Activated B cell treated with CpG ODN at 0.5 μM for 24 hours (primary cell): ENCODE measurements around the gene INPPL1. TPM values are rescaled to one million over a fixed set of nuclear protein-coding genes. Genes with fewer than 3 reads are reported as not detected.

Experiments used
- ATAC-seq: fragments of 200-7000 bp; cut with Tn5 transposase; one replicate; pipeline ENCODE4 v1.10.0; 2021; ENCODE audit warnings: low read depth, mild to moderate bottlenecking, moderate library complexity
- CTCF ChIA-PET: fragments of 350-600 bp; sonication (Branson Sonifier 250); formaldehyde crosslinking; loops from one replicate; lab custom pipeline; 2021; ENCODE audit warnings: antibody characterized with exemption; lab: Charles Lee
- POLR2A ChIA-PET: fragments of 350-600 bp; sonication (Branson Sonifier 250); formaldehyde crosslinking; loops from one replicate; lab custom pipeline; 2021; ENCODE audit warnings: antibody characterized with exemption; lab: Charles Lee
- DNase-seq: peaks from one replicate; pipeline ENCODE4 v3.0.0; 2022
- H3K27ac Mint-ChIP-seq: one replicate; pipeline ENCODE4 v1.8.0; 2020; ENCODE audit warnings: mixed read lengths
- H3K27me3 Mint-ChIP-seq: one replicate; pipeline ENCODE4 v1.8.0; 2021; ENCODE audit warnings: mixed read lengths
- H3K36me3 Mint-ChIP-seq: one replicate; pipeline ENCODE4 v1.8.0; 2021; ENCODE audit warnings: low read depth, mixed read lengths
- H3K4me1 Mint-ChIP-seq: one replicate; pipeline ENCODE4 v1.8.0; 2021; ENCODE audit warnings: mixed read lengths
- H3K4me3 Mint-ChIP-seq: one replicate; pipeline ENCODE4 v1.8.0; 2020; ENCODE audit warnings: mild to moderate bottlenecking, mixed read lengths
- H3K9me3 Mint-ChIP-seq: one replicate; pipeline ENCODE4 v1.8.0; 2020; ENCODE audit warnings: mixed read lengths
- intact Hi-C: fragments of 100-400 bp; cut with micrococcal nuclease; formaldehyde crosslinking; loops from one replicate; pipeline ENCODE4 v1.15.1; 2024
- total RNA-seq: library from RNA; stranded (reverse); gene quantifications from 2 replicates; pipeline ENCODE4 v1.2.3, GENCODE V29; 2022
- TF ChIP-seq, protein P1 (sequence below): fragments of 200-600 bp; IDR thresholded peaks from one replicate; pipeline ENCODE4 v1.8.0; 2022; ENCODE audit warnings: antibody characterized with exemption, mild to moderate bottlenecking

Gene INPPL1
- total RNA-seq, 1 donor from 2014 or later: 129 TPM

DNA sequence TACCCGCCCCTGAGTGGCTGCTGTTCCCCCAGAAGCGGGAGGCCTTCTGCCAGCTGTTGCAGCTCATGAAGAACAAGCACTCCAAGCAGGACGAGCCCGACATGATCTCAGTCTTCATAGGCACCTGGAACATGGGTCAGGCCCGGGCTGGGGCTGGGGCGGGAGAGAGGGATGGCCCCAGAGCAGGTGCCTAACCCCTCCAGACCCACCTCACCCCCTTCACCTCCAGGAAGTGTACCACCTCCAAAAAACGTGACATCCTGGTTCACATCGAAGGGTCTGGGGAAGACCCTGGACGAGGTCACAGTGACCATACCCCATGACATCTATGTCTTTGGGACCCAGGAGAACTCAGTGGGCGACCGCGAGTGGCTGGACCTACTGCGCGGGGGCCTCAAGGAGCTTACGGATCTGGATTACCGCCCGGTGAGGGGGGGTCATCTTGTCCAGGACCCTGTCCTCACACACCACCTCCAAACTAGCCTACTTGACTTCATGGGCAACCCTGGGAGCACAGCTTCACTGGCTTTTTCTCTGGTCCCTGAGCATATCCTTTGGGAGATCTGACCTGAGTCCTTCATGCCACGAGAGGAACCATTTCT is 6.3 kb downstream of the INPPL1 start:
- Mint-ChIP-seq H3K27ac (no peak overlapping the region), H3K4me3 (no peak overlapping the region), H3K36me3 (peaks cover 73% of the 10 kb centered on the region), H3K9me3 (no peaks in the 10 kb centered on the region), H3K4me1 (peaks cover 21% of the 10 kb centered on the region), H3K27me3 (no peaks in the 10 kb centered on the region)
- DNase-seq (no peak), ATAC-seq (no peak)
- ChIA-PET CTCF (no interaction called here), POLR2A (no interaction called here)
- TF ChIP-seq, protein P1, sequence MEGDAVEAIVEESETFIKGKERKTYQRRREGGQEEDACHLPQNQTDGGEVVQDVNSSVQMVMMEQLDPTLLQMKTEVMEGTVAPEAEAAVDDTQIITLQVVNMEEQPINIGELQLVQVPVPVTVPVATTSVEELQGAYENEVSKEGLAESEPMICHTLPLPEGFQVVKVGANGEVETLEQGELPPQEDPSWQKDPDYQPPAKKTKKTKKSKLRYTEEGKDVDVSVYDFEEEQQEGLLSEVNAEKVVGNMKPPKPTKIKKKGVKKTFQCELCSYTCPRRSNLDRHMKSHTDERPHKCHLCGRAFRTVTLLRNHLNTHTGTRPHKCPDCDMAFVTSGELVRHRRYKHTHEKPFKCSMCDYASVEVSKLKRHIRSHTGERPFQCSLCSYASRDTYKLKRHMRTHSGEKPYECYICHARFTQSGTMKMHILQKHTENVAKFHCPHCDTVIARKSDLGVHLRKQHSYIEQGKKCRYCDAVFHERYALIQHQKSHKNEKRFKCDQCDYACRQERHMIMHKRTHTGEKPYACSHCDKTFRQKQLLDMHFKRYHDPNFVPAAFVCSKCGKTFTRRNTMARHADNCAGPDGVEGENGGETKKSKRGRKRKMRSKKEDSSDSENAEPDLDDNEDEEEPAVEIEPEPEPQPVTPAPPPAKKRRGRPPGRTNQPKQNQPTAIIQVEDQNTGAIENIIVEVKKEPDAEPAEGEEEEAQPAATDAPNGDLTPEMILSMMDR: no peak
- intact Hi-C loops: no loop called here

DNA sequence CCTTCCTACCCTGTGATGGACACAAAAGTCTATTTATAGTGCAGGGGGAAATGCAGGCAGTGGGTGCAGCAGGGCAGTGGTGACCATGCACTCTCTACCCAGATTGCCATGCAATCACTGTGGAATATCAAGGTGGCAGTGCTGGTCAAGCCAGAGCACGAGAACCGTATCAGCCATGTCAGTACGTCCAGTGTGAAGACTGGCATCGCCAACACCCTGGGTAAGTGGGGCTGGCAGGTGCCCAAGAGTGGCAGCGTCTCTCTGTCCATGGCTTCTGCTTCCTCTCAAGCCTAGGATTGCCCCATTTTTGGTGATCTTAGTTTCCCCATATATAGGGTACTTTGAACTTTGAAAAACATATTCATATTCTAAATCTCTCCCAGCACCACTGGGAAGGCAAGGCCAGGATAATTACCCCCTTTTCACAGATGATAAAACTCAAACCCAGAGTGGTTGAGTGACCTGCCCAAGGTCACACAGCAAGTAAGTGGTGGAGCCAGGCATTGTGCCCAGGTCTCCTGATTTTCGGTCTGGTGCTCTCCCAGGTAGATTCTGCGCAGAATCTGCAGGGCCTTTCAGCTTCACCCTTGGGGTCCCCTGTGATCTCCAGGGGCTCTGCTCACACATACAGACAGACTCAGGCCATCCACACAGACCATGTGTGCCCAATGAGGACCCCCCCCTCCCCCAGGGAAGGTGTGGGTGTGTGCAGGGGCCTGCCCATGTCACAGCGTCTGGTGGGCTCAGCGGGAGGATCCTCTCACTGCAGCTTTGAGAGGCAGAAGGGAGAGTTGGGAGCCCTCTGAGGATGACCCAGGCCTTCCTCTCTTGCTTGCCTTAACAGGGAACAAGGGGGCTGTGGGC is 7.1 kb downstream of the INPPL1 start:
- DNase-seq (no peak), ATAC-seq (no peak)
- H3K36me3 Mint-ChIP-seq: peaks cover 79% of the 10 kb centered on the region
- no peak overlapping the region for H3K27ac Mint-ChIP-seq
- no peaks in the 10 kb centered on the region for H3K9me3 Mint-ChIP-seq
- intact Hi-C loops: no loop called here
- CTCF ChIA-PET: no interaction called here
- peaks cover 21% of the 10 kb centered on the region for H3K4me1 Mint-ChIP-seq
- no peaks in the 10 kb centered on the region for H3K27me3 Mint-ChIP-seq
- POLR2A ChIA-PET: interaction anchor here (0.8 kb wide), 1 partner anchor 8 kb away, joined by 3 read pairs; no protein-coding TSS in a partner anchor
- no peak overlapping the region for H3K4me3 Mint-ChIP-seq
- TF ChIP-seq, protein P1: no peak

DNA sequence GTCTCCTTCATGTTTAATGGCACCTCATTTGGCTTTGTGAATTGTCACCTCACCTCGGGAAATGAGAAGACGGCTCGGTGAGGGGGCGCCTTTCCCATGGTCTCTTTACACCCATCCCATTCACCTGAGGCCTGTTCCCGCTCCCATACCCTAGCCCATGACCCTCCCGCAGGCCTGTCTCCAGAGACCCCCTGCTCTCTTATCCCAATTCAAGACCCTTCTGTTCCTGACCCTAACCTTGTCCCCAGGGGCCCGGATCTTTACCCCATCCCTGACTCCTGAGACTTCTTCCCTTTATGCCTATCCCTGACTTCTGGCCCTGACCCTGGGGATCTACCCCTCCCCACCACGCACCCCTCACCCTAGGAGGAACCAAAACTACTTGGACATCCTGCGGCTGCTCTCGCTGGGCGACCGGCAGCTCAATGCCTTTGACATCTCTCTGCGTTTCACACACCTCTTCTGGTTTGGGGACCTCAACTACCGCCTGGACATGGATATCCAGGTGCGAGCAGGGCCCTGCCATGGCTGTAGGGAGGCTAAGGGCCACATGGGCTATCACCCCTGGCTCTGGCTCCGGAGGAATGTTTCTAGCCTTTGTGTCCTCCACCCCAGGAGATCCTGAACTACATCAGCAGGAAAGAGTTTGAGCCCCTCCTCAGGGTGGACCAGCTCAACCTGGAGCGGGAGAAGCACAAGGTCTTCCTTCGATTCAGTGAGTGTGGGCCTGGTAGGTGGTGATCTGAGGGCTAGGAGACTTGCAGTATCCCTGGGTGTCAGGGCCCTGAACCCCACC is 7.9 kb downstream of the INPPL1 start:
- Mint-ChIP-seq H3K4me3 (no peak overlapping the region), H3K27ac (no peak overlapping the region), H3K36me3 (peaks cover 87% of the 10 kb centered on the region), H3K4me1 (peaks cover 21% of the 10 kb centered on the region), H3K9me3 (no peaks in the 10 kb centered on the region), H3K27me3 (no peaks in the 10 kb centered on the region)
- TF ChIP-seq, protein P1: no peak
- POLR2A ChIA-PET: interaction anchor here (0.8 kb wide), 1 partner anchor 9 kb away, joined by 3 read pairs; no protein-coding TSS in a partner anchor
- intact Hi-C loops: no loop called here
- ATAC-seq (no peak), DNase-seq (no peak)
- CTCF ChIA-PET: no interaction called here

DNA sequence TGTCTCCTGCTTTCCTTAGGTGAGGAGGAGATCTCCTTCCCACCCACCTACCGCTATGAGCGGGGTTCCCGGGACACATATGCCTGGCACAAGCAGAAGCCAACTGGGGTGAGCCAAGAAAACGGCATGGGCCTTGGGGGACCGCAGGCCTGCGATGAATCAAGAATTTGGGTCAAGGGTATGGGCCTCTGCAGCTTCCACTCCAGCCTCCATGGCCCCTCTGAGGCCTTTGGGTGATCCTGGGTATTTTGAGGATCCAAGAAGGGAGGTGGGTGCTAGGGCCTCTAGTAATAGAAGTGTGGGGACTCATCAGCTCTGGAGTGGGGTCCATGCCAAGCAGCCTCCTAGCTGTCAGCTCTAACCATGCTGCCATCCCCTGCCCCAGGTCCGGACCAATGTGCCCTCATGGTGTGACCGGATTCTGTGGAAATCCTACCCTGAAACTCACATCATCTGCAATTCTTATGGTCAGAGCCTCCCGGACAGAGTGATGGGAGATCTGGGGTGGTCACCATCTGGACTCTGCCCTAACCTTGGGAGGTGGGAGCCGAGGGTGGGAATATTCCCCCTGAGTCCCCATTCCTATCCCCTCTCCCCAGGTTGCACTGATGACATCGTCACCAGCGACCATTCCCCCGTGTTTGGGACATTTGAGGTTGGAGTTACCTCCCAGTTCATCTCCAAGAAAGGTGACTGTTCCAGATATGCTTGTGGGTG is 8.6 kb downstream of the INPPL1 start:
- Mint-ChIP-seq H3K9me3 (no peaks in the 10 kb centered on the region), H3K27me3 (no peaks in the 10 kb centered on the region), H3K36me3 (peaks cover 87% of the 10 kb centered on the region), H3K4me1 (peaks cover 21% of the 10 kb centered on the region), H3K4me3 (no peak overlapping the region), H3K27ac (no peak overlapping the region)
- intact Hi-C loops: no loop called here
- TF ChIP-seq, protein P1: no peak
- ATAC-seq: no peak
- no peak for DNase-seq
- CTCF ChIA-PET: no interaction called here
- POLR2A ChIA-PET: no interaction called here
